ENCODE data around the gene RAD51B. TPM values are rescaled to one million over a fixed set of nuclear protein-coding genes. Genes with fewer than 3 reads are reported as not detected.

RAD51B gene
- total RNA-seq, 4 donors from 2014 or later = 12.6 to 26.4 (median 16.7) TPM

GRCh38 chr14:68439676-68440075 lies 620.1 kb downstream of the RAD51B start:
- WGBS, 2 donors = 56 to 70% methylated on average over 2 of the region's 2 CpGs
- H3K36me3 ChIP-seq = no peaks in the 10 kb centered on the region
- H3K4me1 ChIP-seq = peaks cover 0 to 39% (median 18%) of the 10 kb centered on the region in 4 donors
- no peak overlapping the region for H3K4me3 ChIP-seq
- H3K27me3 ChIP-seq = no peaks in the 10 kb centered on the region
- H3K9me3 ChIP-seq = peaks cover 0 to 14% (median 0%) of the 10 kb centered on the region in 4 donors
- TF ChIP-seq CTCF (IDR thresholded peaks at IDR 0.05) = no peak
- TF ChIP-seq EP300 (IDR thresholded peaks at IDR 0.05) = peak in 1 of 2 donors; percentile 15
- DNase-seq (ENCODE audit: low spot score in 2 of 2) = no peak
- peak overlapping the region in 1 of 4 donors; percentile 36 for H3K27ac ChIP-seq

- peaks cover 0 to 51% (median 23%) of the 10 kb centered on the region in 4 donors for H3K4me1 ChIP-seq
- peak overlapping the region in 1 of 4 donors; percentile 13 for H3K27ac ChIP-seq
- H3K27me3 ChIP-seq = no peaks in the 10 kb centered on the region
- TF ChIP-seq CTCF (IDR thresholded peaks at IDR 0.05) = no peak
- peaks cover 0 to 5% (median 0%) of the 10 kb centered on the region in 4 donors for H3K9me3 ChIP-seq
- DNase-seq (ENCODE audit: low spot score in 2 of 2) = no peak
- H3K36me3 ChIP-seq = no peaks in the 10 kb centered on the region
- no peak overlapping the region for H3K4me3 ChIP-seq
Observed at GRCh38 chr14:68440820-68441219, 621.2 kb downstream of the RAD51B start.

- H3K27ac ChIP-seq = peak overlapping the region in 1 of 4 donors; percentile 63
- H3K27me3 ChIP-seq = no peaks in the 10 kb centered on the region
- WGBS, 2 donors = 85 to 95% methylated on average over 3 of the region's 3 CpGs
- TF ChIP-seq POLR2A (IDR thresholded peaks at IDR 0.05) (no peak), CTCF (IDR thresholded peaks at IDR 0.05) (no peak)
- H3K4me3 ChIP-seq = no peak overlapping the region
- H3K36me3 ChIP-seq = no peaks in the 10 kb centered on the region
- peaks cover 0 to 54% (median 23%) of the 10 kb centered on the region in 4 donors for H3K4me1 ChIP-seq
- DNase-seq (ENCODE audit: low spot score in 2 of 2) = no peak
- H3K9me3 ChIP-seq = no peaks in the 10 kb centered on the region
Observed at GRCh38 chr14:68441542-68441941, 622.0 kb downstream of the RAD51B start.

GRCh38 chr14:68442828-68443629 lies 623.5 kb downstream of the RAD51B start:
- Histone ChIP-seq H3K36me3 (no peaks in the 10 kb centered on the region), H3K27me3 (no peaks in the 10 kb centered on the region), H3K9me3 (no peaks in the 10 kb centered on the region), H3K4me1 (peaks cover 0 to 64% (median 25%) of the 10 kb centered on the region in 4 donors), H3K4me3 (no peak overlapping the region), H3K27ac (peak overlapping the region in 2 of 4 donors; percentile 63 to 77)
- peak in 1 of 2 donors; percentile 44 for DNase-seq (ENCODE audit: low spot score in 2 of 2)
- no peak for TF ChIP-seq POLR2A (IDR thresholded peaks at IDR 0.05)
- TF ChIP-seq EP300 (IDR thresholded peaks at IDR 0.05) = peak in 1 of 2 donors; percentile 71
- WGBS, 2 donors = 68 to 71% methylated on average over 9 of the region's 9 CpGs

- TF ChIP-seq POLR2A (IDR thresholded peaks at IDR 0.05) (no peak), EP300 (IDR thresholded peaks at IDR 0.05) (peak in 1 of 2 donors; percentile 19)
- peak overlapping the region in 2 of 4 donors; percentile 63 to 77 for H3K27ac ChIP-seq
- H3K36me3 ChIP-seq = no peaks in the 10 kb centered on the region
- DNase-seq (ENCODE audit: low spot score in 2 of 2) = no peak
- no peak overlapping the region for H3K4me3 ChIP-seq
- H3K27me3 ChIP-seq = no peaks in the 10 kb centered on the region
- 4 to 23% methylated on average over 2 of the region's 2 CpGs for WGBS, 2 donors
- peaks cover 0 to 65% (median 24%) of the 10 kb centered on the region in 4 donors for H3K4me1 ChIP-seq
- H3K9me3 ChIP-seq = no peaks in the 10 kb centered on the region
Observed at GRCh38 chr14:68444449-68445168, 625.0 kb downstream of the RAD51B start.

Data from tibial nerve (tissue), 4 donors.